ENCODE measurements around the gene IGLL5.

GRCh38 chr22:22938672-22939587 lies 51.3 kb downstream of the IGLL5 start:
- TF ChIP-seq CTCF (IDR thresholded peaks at IDR 0.05; ENCODE audit: insufficient read depth, low read depth, low read length) (no peak), EZH2 (IDR thresholded peaks at IDR 0.05; ENCODE audit: insufficient read depth, low read length) (no peak)
